Osteocyte (in vitro differentiated cells): ENCODE measurements around the gene SH2D6. TPM values are rescaled to one million over a fixed set of nuclear protein-coding genes. Genes with fewer than 3 reads are reported as not detected.

Experiments
- DNase-seq: peaks from one replicate; pipeline ENCODE4 v3.0.0; 2021; ENCODE audit warnings: mixed read lengths; ENCODE audit not compliant: unreplicated experiment; ENCODE audit errors: extremely low spot score
- H3K27ac Mint-ChIP-seq: one replicate; pipeline ENCODE4 v1.8.0; 2021; ENCODE audit warnings: mild to moderate bottlenecking, mixed read lengths; ENCODE audit not compliant: unreplicated experiment
- H3K27me3 Mint-ChIP-seq: one replicate; pipeline ENCODE4 v1.8.0; 2021; ENCODE audit warnings: mixed read lengths; ENCODE audit not compliant: unreplicated experiment
- H3K36me3 Mint-ChIP-seq: one replicate; pipeline ENCODE4 v1.8.0; 2021; ENCODE audit warnings: mixed read lengths; ENCODE audit not compliant: unreplicated experiment
- H3K4me1 Mint-ChIP-seq: one replicate; pipeline ENCODE4 v1.8.0; 2021; ENCODE audit warnings: mixed read lengths; ENCODE audit not compliant: unreplicated experiment
- H3K4me3 Mint-ChIP-seq: one replicate; pipeline ENCODE4 v1.8.0; 2021; ENCODE audit warnings: mild to moderate bottlenecking, moderate library complexity, mixed read lengths; ENCODE audit not compliant: unreplicated experiment
- H3K9me3 Mint-ChIP-seq: one replicate; pipeline ENCODE4 v1.8.0; 2021; ENCODE audit warnings: mixed read lengths; ENCODE audit not compliant: unreplicated experiment
- total RNA-seq: library from RNA; stranded (reverse); gene quantifications from 2 replicates; pipeline ENCODE4 v1.2.1, GENCODE V29; 2021
- TF ChIP-seq, protein P1 (sequence below): fragments of 200-600 bp; sonication (generic); IDR thresholded peaks from 2 replicates; pipeline ENCODE4 v1.5.0; 2021; ENCODE audit warnings: antibody characterized with exemption, mild to moderate bottlenecking, moderate library complexity

The SH2D6 gene
- total RNA-seq, 1 donor from 2014 or later = 0.51 TPM

- TF ChIP-seq, protein P1, sequence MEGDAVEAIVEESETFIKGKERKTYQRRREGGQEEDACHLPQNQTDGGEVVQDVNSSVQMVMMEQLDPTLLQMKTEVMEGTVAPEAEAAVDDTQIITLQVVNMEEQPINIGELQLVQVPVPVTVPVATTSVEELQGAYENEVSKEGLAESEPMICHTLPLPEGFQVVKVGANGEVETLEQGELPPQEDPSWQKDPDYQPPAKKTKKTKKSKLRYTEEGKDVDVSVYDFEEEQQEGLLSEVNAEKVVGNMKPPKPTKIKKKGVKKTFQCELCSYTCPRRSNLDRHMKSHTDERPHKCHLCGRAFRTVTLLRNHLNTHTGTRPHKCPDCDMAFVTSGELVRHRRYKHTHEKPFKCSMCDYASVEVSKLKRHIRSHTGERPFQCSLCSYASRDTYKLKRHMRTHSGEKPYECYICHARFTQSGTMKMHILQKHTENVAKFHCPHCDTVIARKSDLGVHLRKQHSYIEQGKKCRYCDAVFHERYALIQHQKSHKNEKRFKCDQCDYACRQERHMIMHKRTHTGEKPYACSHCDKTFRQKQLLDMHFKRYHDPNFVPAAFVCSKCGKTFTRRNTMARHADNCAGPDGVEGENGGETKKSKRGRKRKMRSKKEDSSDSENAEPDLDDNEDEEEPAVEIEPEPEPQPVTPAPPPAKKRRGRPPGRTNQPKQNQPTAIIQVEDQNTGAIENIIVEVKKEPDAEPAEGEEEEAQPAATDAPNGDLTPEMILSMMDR = no peak
- no peaks in the 10 kb centered on the region for H3K36me3 Mint-ChIP-seq
- no peak for DNase-seq
- no peak overlapping the region for H3K27ac Mint-ChIP-seq
- H3K27me3 Mint-ChIP-seq = no peaks in the 10 kb centered on the region
- peaks cover 33% of the 10 kb centered on the region for H3K4me1 Mint-ChIP-seq
- no peaks in the 10 kb centered on the region for H3K9me3 Mint-ChIP-seq
- no peak overlapping the region for H3K4me3 Mint-ChIP-seq
Observed at GRCh38 chr2:85440729-85441128, 22.2 kb downstream of the SH2D6 start.

- Mint-ChIP-seq H3K9me3 (no peaks in the 10 kb centered on the region), H3K36me3 (no peaks in the 10 kb centered on the region), H3K4me1 (peaks cover 33% of the 10 kb centered on the region), H3K27ac (no peak overlapping the region), H3K4me3 (no peak overlapping the region), H3K27me3 (no peaks in the 10 kb centered on the region)
- TF ChIP-seq, protein P1 = no peak
- DNase-seq = no peak
Observed at GRCh38 chr2:85441864-85442263, 23.4 kb downstream of the SH2D6 start.

GRCh38 chr2:85444629-85445172, 26.2 kb downstream of the SH2D6 start:
- Mint-ChIP-seq H3K27me3 (no peaks in the 10 kb centered on the region), H3K27ac (peak overlapping the region; percentile 81), H3K9me3 (no peaks in the 10 kb centered on the region), H3K4me1 (peaks cover 28% of the 10 kb centered on the region), H3K4me3 (no peak overlapping the region), H3K36me3 (no peaks in the 10 kb centered on the region)
- DNase-seq = no peak
- TF ChIP-seq, protein P1 = no peak

GRCh38 chr2:85445316-85446295, 27.1 kb downstream of the SH2D6 start:
- Mint-ChIP-seq H3K4me3 (no peak overlapping the region), H3K9me3 (no peaks in the 10 kb centered on the region), H3K27me3 (no peaks in the 10 kb centered on the region), H3K36me3 (no peaks in the 10 kb centered on the region), H3K27ac (peak overlapping the region; percentile 81), H3K4me1 (peaks cover 28% of the 10 kb centered on the region)
- TF ChIP-seq, protein P1 = no peak
- DNase-seq = no peak
